GM18873 (cell line): ENCODE data around the gene ZBTB25.
A peak's percentile ranks its signal among the peaks of the same experiment; 100 is the strongest.

Source experiments
- ATAC-seq: cut with Tn5 transposase; IDR thresholded peaks from one replicate; pipeline ENCODE4 v1.9.1; 2021; ENCODE audit warnings: mild to moderate bottlenecking, moderate library complexity, moderate number of reproducible peaks; ENCODE audit not compliant: unreplicated experiment, low FRiP score

The ZBTB25 gene, protein sequence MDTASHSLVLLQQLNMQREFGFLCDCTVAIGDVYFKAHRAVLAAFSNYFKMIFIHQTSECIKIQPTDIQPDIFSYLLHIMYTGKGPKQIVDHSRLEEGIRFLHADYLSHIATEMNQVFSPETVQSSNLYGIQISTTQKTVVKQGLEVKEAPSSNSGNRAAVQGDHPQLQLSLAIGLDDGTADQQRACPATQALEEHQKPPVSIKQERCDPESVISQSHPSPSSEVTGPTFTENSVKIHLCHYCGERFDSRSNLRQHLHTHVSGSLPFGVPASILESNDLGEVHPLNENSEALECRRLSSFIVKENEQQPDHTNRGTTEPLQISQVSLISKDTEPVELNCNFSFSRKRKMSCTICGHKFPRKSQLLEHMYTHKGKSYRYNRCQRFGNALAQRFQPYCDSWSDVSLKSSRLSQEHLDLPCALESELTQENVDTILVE

DNA sequence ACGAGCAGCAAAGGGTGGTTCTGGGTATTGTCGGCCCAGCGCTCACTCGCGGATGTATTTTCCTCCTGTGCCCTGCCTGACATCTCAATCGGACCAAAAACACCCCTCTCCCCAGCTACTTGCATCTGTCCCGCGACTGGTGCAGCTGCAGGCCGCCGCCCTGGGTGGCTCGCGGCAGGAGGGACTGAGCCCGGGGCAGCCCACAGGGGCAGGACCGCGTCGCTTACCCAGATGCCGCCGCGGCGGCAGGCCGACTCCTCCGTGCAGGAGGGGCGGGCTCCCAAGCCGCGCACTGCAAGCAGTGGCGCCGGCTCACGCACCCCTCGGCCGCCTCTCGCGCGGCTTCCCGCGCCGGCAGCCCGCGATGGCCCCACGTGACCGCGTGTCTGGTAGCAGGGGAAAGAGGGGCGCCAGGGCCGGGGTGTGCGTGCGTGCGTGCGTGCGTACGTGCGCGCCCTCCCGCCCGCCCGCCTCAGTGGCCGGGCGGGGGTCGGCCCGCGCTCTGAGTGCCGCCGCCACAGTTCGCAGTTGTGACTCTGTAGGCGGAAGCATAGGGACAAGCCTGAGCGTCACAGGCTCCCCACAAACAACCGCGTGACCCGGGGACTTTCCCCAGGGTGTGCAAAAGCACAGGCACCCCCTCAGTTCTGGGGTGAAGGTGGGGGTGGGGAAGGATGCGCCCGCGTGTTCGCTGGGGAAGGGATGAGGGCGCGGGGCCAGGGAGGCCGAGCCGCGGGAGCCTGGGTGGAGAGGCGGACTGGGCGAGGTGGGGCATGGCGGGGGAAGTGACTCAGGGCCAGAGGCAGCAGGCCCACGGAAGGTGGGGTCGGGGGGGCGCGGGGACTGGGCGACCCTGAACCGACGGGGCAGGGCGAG lies at the start of gene ZBTB25:
TSS of gene ZBTB25 (minus strand) at position 405 of the 876 bp plus-strand sequence. CDS start 13,305 bp downstream, outside the sequence.
- peak; percentile 50 for ATAC-seq

DNA sequence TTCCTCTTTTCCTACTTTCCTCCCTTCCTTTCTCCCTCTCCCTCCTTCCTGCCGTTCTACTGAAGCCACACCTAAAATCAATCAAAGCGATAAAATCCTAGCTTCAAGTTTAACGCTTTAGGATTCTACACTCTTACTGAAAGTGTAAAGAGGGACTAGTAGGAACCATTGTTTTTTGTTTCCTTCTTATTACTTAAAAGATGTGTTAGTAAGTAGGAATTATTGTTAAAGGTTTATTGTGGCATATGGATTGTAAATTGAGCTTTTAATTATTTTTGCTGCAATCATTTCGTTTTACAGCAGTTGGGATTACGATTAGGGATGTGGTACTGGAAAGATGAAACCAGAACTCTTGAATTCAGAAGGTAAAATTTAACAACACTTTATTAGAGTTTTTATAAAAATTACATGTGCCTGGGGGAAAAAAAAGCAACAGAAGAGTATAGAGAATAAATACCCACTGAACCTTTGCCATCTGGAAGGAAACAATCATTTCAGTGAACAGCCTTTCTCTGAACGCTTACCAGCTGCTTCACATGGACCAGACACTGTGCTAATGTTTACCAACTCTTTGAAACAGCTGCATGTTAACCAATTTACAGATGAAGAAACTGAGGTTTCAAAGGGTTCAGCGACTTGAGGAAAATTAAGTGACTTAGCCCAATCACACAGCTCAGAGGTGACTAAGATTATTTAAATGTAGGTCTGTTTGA lies 47.1 kb upstream of the ZBTB25 start:
- ATAC-seq = no peak

DNA sequence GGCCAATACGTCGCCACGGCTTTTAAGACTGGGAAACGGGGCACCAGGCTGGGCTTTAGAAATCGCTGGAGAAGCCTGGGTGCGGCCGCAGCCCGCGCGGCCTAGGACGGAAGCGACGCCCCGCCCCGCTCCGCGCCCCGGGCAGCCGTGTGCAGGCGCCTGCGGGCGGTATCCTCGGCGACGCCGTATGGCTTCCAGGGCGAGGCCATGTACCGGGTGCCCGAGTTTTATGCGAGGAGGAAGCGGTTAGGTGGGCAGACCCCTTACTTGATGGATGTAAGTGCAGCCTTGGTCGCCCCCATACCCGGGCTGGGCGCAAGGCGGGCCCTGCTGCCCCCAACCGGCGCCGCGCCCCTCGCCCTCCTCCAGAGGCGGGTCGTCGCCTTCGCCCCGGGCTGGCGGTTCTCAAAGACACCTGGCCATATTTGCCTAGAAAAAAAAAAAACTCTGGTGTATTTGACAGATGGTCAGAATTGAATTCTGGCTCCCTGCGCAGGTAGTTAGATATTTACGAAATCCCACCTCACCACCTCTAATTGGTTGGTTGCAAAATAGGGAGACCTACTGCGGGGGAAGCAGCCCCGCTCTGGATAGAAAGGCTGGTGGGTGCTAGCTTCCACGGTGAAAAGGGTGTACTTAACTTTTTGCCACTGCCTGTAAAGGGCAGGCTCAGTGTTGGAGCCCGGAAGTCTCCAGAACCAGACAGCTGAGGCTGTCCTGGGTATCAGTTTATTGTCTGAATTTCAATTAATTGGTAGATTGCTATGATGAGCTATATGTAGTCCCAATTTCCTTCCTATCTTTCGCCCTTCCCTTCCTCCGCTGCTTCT lies 46.4 kb upstream of the ZBTB25 start, which contains the start of gene PPP1R36:
TSS of gene PPP1R36 (plus strand) at position 171 of the 830 bp plus-strand sequence. CDS start at position 208, 37 bp downstream.
- ATAC-seq = no peak

DNA sequence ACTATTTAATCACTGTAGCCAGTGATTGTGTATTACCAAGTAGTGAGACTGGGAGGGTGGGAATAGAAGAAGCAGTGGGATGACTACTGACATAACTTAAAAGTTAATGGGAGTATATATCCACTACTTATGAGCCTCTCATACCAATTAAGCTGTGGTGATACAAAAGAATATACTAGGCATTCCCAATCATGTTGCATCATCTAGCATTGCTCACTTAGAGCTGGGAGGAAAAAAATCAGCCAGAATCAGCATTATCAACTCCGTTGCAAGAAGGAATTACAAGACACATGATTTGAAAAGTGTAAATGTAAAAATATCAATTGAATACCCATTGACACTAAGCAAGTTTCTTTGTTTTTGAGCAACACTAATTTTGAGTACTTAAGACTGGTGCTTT lies 45.4 kb upstream of the ZBTB25 start:
- ATAC-seq = no peak

DNA sequence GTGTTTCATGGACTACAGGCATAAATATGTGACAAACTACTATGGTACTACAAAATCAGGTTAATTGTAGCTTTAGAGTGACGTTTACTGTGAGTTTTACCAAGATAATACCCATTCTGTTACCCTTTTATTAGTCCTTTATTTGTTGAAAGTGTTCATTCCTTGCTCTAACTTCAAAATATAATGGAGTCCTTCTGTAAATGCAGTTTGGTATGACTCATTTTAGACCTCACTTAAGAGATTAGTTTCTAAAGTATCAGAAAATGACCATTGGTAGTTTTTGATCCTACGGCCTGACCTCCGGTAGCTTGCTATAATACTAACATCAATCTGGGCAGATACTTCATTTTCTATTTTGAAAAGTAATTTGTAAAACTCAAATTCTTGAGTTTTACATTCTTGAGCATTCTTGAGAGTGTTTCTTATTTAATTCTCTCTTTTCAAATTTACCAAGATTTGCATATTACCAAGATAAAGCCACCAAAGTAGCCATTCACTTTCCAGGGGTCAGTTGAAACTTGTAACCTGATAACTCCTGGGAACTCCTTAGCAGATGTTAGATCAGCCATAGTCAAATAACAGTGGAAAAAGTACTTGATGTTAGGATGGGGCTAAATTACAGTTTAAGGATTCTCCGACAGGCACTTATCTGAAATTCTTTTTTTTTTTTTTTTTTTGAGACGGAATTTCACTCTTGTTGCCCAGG lies 41.1 kb upstream of the ZBTB25 start:
- no peak for ATAC-seq

DNA sequence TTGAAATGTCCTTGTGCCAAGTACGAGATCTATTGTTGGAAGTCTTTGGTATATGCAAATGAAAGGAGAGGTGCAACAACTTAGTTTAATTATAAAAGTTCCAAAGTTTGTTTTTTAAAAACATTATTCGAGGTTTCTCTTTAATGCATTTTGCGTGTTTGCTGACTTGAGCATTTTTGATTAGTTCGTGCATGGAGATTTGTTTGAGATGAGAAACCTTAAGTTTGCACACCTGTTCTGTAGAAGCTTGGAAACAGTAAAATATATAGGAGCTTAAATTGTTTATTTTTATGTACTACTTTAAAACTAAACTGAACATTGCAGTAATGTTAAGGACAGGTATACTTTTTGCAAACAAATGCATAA lies 39.2 kb upstream of the ZBTB25 start:
- no peak for ATAC-seq

DNA sequence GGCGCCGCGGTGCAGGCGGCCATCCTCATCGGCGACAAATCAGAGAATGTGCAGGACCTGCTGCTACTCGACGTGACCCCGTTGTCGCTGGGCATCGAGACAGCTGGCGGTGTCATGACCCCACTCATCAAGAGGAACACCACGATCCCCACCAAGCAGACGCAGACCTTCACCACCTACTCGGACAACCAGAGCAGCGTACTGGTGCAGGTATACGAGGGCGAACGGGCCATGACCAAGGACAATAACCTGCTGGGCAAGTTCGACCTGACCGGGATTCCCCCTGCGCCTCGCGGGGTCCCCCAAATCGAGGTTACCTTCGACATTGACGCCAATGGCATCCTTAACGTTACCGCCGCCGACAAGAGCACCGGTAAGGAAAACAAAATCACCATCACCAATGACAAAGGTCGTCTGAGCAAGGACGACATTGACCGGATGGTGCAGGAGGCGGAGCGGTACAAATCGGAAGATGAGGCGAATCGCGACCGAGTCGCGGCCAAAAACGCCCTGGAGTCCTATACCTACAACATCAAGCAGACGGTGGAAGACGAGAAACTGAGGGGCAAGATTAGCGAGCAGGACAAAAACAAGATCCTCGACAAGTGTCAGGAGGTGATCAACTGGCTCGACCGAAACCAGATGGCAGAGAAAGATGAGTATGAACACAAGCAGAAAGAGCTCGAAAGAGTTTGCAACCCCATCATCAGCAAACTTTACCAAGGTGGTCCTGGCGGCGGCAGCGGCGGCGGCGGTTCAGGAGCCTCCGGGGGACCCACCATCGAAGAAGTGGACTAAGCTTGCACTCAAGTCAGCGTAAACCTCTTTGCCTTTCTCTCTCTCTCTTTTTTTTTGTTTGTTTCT lies 38.6 kb upstream of the ZBTB25 start:
- ATAC-seq = no peak

DNA sequence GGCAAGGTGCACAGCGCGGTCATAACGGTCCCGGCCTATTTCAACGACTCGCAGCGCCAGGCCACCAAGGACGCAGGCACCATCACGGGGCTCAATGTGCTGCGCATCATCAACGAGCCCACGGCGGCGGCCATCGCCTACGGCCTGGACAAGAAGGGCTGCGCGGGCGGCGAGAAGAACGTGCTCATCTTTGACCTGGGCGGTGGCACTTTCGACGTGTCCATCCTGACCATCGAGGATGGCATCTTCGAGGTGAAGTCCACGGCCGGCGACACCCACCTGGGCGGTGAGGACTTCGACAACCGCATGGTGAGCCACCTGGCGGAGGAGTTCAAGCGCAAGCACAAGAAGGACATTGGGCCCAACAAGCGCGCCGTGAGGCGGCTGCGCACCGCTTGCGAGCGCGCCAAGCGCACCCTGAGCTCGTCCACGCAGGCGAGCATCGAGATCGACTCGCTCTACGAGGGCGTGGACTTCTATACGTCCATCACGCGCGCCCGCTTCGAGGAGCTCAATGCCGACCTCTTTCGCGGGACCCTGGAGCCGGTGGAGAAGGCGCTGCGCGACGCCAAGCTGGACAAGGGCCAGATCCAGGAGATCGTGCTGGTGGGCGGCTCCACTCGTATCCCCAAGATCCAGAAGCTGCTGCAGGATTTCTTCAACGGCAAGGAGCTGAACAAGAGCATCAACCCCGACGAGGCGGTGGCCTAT lies 37.8 kb upstream of the ZBTB25 start:
- ATAC-seq = no peak

DNA sequence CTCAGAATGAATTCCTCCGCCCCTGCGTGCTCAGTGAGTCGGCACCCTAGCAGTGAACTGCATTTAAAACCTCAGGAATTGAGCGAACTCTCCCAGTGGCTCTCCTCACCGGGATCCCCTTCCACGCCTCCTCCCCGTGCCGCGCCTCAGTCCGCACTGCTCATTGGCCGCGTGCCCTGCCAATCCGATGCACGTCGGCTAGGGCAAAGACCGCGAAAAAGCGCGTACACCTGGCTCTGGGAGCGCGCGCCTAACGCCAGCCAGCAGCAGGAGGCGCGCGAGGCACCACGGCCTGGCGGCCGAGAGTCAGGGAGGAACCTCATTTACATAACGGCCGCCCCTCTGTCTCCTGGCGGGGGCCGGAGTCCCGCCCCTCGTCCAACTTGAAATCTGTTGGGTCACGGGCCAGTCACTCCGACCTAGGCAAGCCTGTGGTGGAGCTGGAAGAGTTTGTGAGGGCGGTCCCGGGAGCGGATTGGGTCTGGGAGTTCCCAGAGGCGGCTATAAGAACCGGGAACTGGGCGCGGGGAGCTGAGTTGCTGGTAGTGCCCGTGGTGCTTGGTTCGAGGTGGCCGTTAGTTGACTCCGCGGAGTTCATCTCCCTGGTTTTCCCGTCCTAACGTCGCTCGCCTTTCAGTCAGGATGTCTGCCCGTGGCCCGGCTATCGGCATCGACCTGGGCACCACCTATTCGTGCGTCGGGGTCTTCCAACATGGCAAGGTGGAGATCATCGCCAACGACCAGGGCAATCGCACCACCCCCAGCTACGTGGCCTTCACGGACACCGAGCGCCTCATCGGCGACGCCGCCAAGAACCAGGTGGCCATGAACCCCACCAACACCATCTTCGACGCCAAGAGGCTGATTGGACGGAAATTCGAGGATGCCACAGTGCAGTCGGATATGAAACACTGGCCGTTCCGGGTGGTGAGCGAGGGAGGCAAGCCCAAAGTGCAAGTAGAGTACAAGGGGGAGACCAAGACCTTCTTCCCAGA lies 36.9 kb upstream of the ZBTB25 start, which contains the start of gene HSPA2:
TSS of gene HSPA2 (plus strand) at position 534 of the 995 bp plus-strand sequence. CDS start at position 643, 109 bp downstream.
- peak; percentile 86 for ATAC-seq

DNA sequence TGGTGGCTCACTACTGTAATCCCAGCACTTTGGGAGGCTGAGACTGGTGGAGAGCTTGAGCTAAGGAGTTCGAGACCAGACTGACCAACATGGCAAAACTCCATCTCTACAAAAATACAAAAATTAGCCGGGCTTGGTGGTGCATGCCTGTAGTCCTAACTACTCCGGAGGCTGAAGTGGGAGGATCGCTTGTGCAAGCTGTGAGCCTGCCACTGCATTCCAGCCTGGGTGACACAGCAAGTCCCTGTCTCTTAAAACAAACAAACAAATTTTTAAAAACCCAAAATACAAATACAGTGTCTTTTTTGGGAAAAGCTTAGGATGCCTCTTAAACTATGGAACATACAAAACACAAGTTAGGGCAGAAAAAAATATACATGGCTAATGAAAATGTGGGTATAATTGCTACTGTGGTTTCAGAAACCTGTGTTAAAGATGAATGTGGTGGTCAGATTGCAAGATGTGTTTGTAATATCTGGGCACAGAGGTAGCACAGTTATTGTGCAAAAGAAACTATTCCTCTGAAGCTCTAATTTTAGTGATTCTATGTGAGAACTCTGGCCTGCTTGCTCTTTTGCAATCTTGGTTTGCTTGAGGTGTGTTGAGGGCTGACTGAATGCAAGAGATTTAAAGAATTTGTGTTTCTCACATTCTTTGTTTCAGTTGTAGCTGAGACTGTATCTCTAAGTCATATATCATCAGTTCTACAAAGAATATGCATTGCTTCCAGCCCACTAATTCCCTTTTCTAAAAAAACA lies 33.0 kb upstream of the ZBTB25 start:
- ATAC-seq = no peak

DNA sequence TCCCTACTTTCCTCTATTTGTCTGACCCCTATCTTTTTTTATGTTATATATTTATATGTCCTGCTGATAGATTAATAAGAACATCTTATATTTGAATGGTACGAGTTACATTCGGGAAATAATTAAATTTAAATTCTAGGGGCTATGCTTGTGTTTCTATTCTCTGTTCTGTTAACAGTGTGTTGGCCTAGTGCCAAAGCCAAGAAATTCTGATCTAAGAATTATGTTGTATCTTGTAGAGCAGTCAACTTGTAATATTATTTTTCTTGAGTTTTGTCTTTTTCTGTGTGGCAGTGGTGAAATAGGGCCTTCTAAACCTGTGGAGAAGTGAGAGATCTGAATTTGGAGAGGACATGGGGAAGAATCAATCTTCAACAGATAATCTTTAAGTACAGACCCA lies 27.9 kb upstream of the ZBTB25 start:
- ATAC-seq = no peak

DNA sequence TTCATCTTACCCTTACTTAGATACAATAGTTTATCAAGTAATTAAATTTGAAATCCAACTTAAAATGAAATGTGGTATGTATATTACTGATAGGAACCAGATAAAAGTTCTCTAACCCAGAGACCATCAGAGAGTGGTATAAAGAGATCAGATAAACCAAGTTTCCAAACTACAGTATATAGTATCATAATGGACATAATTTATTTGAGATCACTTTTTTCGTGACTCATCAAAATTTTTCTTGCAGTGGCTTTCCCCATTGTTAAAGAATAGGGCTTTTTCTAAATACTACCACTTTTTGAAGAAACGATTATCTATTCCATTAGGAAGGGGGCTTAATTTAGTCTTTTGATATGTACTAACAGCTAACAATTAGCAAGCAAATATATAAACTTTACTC lies 21.7 kb upstream of the ZBTB25 start:
- no peak for ATAC-seq

DNA sequence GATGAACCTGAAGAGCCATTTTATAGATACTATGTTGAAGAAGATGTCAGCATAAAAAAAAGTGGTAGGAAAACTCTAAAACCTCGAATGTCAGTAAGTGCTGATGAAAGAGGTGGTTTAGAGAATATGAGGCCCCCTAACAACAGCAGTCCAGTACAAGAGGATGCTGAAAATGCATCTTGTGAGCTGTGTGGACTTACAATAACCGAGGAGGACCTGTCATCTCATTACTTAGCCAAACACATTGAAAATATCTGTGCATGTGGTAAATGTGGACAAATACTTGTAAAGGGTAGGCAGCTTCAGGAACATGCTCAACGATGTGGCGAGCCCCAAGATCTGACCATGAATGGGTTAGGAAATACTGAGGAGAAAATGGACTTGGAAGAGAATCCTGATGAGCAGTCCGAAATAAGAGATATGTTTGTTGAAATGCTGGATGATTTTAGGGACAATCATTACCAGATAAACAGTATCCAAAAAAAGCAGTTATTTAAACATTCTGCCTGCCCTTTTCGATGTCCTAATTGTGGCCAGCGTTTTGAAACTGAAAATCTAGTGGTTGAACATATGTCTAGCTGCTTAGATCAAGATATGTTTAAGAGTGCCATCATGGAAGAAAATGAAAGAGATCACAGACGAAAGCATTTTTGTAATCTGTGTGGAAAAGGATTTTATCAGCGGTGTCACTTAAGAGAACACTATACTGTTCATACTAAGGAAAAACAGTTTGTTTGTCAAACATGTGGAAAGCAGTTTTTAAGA lies 19.1 kb upstream of the ZBTB25 start:
- no peak for ATAC-seq

DNA sequence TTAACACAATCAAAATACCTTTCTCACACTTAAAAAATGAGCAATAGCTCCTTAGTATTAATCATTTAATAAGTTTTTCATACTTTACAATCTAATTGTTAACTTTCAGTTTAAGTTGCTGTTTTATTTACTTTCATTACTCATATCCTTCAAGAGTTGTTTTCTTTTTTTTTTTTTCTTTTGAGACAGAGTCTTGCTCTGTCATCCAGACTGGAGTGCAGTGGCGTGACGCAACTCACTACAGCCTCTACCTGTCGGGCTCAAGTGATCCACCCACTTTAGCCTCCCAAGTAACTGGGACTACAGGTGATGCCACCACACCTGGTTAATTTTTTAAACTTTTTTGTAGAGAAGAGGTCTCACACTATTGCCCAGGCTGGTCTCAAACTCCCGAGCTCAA lies 17.1 kb upstream of the ZBTB25 start:
- no peak for ATAC-seq

DNA sequence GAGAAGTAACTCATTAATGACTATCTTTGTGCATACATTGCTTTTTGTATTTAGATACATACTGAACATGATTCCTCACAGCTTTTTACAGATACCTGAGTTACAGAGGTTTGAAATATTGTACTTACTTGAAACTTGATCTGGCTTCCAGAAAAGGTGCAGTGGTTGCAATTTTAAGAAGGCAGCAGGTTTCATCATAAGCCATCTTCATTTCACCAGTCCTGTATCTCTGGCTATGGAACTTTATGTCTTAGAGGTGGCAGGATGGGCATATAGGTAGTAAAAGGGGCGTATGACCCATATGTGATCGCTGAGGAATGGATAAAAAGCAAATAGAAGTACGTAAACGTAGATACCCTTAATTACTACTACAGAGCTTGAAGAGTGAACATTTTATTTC lies 14.6 kb upstream of the ZBTB25 start:
- ATAC-seq = no peak
